NCI-H345 treated with DMSO at 0.1 percent for 48 hours (cell line): ENCODE measurements around the gene OR51D1.

Experiments used
- DNase-seq: peaks from one replicate; lab custom pipeline; 2025; ENCODE audit not compliant: unreplicated experiment; lab: John Stamatoyannopoulos, UW

Gene OR51D1

GRCh38 chr11:4644233-4644632 lies 7.0 kb downstream of the OR51D1 start:
- no peak for DNase-seq

- no peak for DNase-seq
Observed at GRCh38 chr11:4645974-4646373, 8.7 kb downstream of the OR51D1 start.

DNA sequence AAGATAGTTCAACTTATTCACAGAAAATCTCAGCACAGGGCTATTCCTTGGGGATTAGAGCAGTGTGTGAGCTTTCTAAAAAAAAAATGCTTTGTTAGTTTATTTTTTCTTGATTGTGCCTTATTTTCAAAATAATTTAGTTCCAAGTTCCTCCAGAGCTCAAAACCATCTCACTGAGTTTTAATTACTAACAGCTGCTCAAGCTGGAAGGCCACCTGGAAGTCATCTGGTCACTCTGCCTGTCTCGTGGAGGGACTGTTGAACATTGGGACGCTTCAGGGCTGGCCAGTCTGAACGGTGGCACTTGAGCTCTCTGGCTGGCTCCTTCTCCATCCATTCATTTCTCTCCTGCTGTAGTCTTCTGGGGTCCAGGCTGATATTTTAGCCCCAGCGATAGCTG lies 10.5 kb downstream of the OR51D1 start:
- no peak for DNase-seq

- DNase-seq, result no peak
Observed at GRCh38 chr11:4654635-4655369, 17.5 kb downstream of the OR51D1 start.

DNA sequence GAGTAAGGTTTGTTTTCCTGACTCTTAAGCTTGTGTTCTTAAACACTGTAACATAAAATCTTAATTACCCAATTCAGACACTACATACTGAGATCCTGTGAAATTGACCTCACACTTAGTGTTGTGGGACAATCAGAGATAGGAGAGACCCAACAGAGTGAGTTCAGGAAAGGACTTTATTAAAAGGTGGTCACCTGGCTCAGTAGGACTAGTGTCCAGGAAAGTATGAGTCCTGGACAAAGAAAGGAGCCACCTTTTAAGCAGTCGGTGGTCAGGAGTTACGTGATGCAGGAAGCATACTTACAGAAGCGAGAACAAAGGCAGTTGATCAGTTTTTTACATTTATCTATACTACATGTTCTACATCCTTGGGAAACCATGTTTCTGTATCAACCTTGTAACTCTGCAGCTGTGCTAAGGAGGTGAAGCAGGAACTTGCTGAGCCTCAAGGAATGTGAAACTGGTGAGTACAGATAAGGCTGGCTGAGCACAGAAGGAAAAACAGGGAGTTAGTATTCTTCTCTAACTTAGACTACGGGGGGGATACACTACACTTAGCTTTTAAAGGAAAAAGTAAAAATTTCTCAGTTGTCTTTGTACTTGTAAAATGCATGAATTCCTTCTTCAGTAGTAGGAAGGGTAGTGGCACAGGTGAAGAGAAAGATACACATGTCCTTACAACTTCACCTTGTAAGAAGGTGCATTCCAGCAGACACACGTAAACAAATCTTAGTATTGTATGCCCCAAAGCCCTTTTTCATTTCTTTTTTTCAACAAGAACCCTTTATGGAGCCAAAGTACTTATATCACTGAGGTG lies 21.6 kb downstream of the OR51D1 start:
- DNase-seq, result no peak

- DNase-seq, result no peak
Observed at GRCh38 chr11:4662876-4663275, 25.6 kb downstream of the OR51D1 start.

DNA sequence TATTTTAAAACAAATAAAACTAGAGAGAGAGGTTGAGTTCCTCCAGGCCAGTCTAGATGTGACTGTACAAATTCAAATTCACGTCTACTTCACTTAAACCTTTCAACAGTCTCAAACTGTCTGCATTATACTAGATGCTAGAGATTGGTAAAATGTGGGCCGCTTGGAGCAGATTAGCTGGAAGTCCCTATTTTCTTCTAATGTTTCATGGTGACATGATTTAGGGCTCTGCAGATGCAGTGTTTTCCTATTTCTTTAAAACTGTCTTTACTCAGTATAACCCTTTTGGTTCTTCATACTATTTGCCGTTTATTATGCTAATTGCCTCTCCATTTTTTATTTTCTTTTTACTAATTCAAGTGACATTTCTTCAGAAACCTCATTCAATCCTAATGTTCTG lies 26.9 kb downstream of the OR51D1 start:
- no peak for DNase-seq

DNA sequence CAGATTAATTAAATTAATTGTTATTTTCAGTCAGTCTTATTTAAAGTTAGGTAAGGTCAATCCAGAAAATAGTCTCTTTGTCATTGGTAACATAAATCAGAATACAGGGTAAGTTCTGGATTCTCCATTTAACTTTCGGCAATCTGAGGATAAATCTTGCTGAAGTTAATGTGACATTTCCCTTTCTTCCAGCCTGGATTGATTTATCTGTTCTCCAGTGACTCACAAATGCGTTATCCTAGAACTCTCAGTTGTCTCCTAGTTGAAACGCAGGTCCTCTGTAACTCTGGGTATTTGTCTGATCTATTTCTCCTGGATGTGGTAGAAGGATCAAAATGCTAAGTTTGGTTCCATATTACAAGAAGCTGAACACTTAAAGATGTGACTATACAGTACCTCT lies 27.5 kb downstream of the OR51D1 start:
- DNase-seq, result no peak

DNA sequence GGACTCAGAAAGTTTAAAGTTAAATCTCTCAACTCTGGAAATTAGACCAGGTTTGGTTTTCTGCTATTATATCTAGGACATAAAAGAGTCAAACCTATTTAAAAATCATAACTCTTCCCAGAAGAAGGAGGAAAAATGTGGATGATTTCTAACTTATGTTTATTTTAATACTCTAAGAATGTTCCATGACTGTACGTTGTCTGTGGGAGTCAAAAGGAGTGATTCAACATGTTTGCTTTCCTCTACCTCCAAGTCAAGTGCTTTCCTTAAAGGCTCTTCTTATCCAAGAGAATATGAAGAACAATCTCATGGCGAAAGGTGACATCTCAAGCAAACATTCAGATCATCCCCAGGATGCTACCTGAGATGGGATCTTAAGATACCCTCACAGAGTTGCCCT lies 28.1 kb downstream of the OR51D1 start:
- no peak for DNase-seq

- peak; percentile 18 for DNase-seq
Observed at GRCh38 chr11:4671741-4672140, 34.5 kb downstream of the OR51D1 start.

- no peak for DNase-seq
Observed at GRCh38 chr11:4672470-4672869, 35.2 kb downstream of the OR51D1 start.

GRCh38 chr11:4673781-4674180 lies 36.5 kb downstream of the OR51D1 start:
- DNase-seq, result no peak

GRCh38 chr11:4677948-4678347 lies 40.7 kb downstream of the OR51D1 start:
- DNase-seq, result no peak

DNA sequence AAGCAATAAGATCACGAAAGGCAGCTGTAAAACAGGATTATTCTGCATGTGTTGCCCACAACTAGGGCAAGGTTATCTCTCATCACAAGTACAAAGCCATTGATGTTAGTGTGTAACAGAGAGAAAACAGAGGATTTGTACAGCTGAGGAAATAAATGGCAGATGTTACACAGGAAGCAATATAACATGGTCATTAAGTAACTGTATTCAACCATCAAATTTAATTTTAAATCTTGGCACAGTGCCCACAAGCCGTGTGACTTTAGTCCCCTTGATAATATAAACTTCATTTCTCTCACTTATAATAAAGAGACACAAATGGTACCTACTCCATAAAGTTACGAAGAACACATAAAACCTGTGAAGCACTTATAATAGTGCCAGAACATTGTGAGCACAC lies 43.1 kb downstream of the OR51D1 start:
- DNase-seq, result peak; percentile 48

GRCh38 chr11:4682623-4683419 lies 45.5 kb downstream of the OR51D1 start:
- no peak for DNase-seq

- peak; percentile 27 for DNase-seq
Observed at GRCh38 chr11:4684631-4685285, 47.5 kb downstream of the OR51D1 start.
